Muscle of arm (tissue), 12 donors: Measurements from ENCODE around the gene CABYR. TPM values are rescaled to one million over a fixed set of nuclear protein-coding genes. Genes with fewer than 3 reads are reported as not detected.
"Not testable (repeated sequence)": the region's sequence is repeated elsewhere in the genome, so short reads cannot be mapped to it uniquely, and the experiment has no call there.

Experiments used
- DNase-seq: peaks from one replicate; pipeline ENCODE4 v3.0.0-alpha.2; 2013
- polyA plus RNA-seq, 12 donors: library from polyadenylated mRNA; unstranded; fragments of 120-200 nt; gene quantifications; one replicate each; pipeline ENCODE4 v1.2.1, GENCODE V29; 2013; ENCODE audit not compliant: insufficient read length in 12 of 12

Gene CABYR
- polyA plus RNA-seq, 12 donors: 2.2 to 13.3 (median 4.5) TPM; not detected in 2

- DNase-seq: no peak
Measured at GRCh38 chr18:24127735-24128134, 11.1 kb upstream of the CABYR start.

- no peak for DNase-seq
Measured at GRCh38 chr18:24128700-24129099, 10.2 kb upstream of the CABYR start.

- no peak for DNase-seq
Measured at GRCh38 chr18:24130494-24130893, 8.4 kb upstream of the CABYR start.

- no peak for DNase-seq
Measured at GRCh38 chr18:24136967-24137373, 1.9 kb upstream of the CABYR start.

GRCh38 chr18:24138409-24138788 is 463 bp upstream of the CABYR start:
- no peak for DNase-seq

GRCh38 chr18:24140697-24141096 is 1.8 kb downstream of the CABYR start:
- DNase-seq: no peak

- DNase-seq: no peak
Measured at GRCh38 chr18:24142376-24142775, 3.5 kb downstream of the CABYR start.

GRCh38 chr18:24149591-24149990 is 10.7 kb downstream of the CABYR start:
- DNase-seq: not testable (repeated sequence)

GRCh38 chr18:24153397-24153796 is 14.5 kb downstream of the CABYR start:
- no peak for DNase-seq

- no peak for DNase-seq
Measured at GRCh38 chr18:24157855-24158254, 19.0 kb downstream of the CABYR start.

- DNase-seq: no peak
Measured at GRCh38 chr18:24160086-24160485, 21.2 kb downstream of the CABYR start.

GRCh38 chr18:24161304-24161703 is 22.4 kb downstream of the CABYR start:
- no peak for DNase-seq

GRCh38 chr18:24168496-24168895 is 29.6 kb downstream of the CABYR start:
- DNase-seq: no peak

- DNase-seq: no peak
Measured at GRCh38 chr18:24170360-24170759, 31.5 kb downstream of the CABYR start.

- no peak for DNase-seq
Measured at GRCh38 chr18:24173997-24174396, 35.1 kb downstream of the CABYR start.

GRCh38 chr18:24176727-24177416 is 38.0 kb downstream of the CABYR start:
- peak; percentile 36 for DNase-seq

- DNase-seq: no peak
Measured at GRCh38 chr18:24177499-24178133, 38.8 kb downstream of the CABYR start.

- no peak for DNase-seq
Measured at GRCh38 chr18:24180048-24180447, 41.2 kb downstream of the CABYR start.

- no peak for DNase-seq
Measured at GRCh38 chr18:24181806-24182205, 42.9 kb downstream of the CABYR start.

- no peak for DNase-seq
Measured at GRCh38 chr18:24185805-24186204, 46.9 kb downstream of the CABYR start.

GRCh38 chr18:24187049-24187448 is 48.2 kb downstream of the CABYR start:
- DNase-seq: no peak

- DNase-seq: no peak
Measured at GRCh38 chr18:24187689-24188088, 48.8 kb downstream of the CABYR start.

GRCh38 chr18:24188120-24188519 is 49.3 kb downstream of the CABYR start:
- no peak for DNase-seq

- DNase-seq: peak; percentile 45
Measured at GRCh38 chr18:24189007-24189528, 50.2 kb downstream of the CABYR start.
